ENCODE results near the gene CHIT1.
"Not testable (repeated sequence)": the region's sequence is repeated elsewhere in the genome, so short reads cannot be mapped to it uniquely, and the experiment has no call there.

The CHIT1 gene

GRCh38 chr1:203267347-203267846, 37.9 kb upstream of the CHIT1 start:
- in situ Hi-C loops (cut with HindIII; ENCODE audit: low sequenced_read_pairs): loop anchor here (25.0 kb wide), 2 partner anchors 170 to 205 kb away; no protein-coding TSS in a partner anchor

DNA sequence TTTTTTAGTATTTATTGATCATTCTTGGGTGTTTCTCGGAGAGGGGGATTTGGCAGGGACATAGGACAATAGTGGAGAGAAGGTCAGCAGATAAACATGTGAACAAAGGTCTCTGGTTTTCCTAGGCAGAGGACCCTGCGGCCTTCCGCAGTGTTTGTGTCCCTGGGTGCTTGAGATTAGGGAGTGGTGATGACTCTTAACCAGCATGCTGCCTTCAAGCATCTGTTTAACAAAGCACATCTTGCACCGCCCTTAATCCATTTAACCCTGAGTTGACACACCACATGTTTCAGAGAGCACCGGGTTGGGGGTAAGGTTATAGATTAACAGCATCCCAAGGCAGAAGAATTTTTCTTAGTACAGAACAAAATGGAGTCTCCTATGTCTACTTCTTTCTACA, 36.7 kb upstream of the CHIT1 start:
- in situ Hi-C loops (cut with HindIII; ENCODE audit: low sequenced_read_pairs): loop anchor here (25.0 kb wide), 2 partner anchors 171 to 204 kb away; no protein-coding TSS in a partner anchor

GRCh38 chr1:203265541-203265940, 36.1 kb upstream of the CHIT1 start:
- in situ Hi-C loops (cut with HindIII; ENCODE audit: low sequenced_read_pairs): loop anchor here (25.0 kb wide), 2 partner anchors 172 to 203 kb away; no protein-coding TSS in a partner anchor

DNA sequence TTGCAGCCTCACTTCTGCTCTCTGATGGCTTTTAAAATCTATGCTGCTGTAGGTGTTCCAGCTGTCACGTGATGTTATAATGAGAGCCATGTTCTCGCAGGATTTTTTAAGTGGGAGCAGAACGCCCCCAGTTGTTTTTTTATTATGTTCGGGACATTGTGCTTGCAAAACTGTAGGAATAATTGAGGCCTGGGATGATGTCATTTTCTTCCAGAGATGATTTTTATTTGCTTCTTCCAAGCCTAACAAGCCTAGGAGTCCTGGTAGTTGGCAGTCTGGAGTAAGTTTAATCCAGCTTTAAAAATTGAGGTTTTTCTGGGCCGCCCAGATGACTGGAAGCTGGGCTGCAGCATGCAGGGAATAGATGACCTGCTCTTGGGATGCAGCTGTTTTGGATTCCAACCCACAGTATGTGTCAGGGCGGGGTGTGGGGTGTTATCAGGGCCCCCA, 34.6 kb upstream of the CHIT1 start:
- in situ Hi-C loops (cut with HindIII; ENCODE audit: low sequenced_read_pairs): loop anchor here (25.0 kb wide), 2 partner anchors 173 to 202 kb away; no protein-coding TSS in a partner anchor

DNA sequence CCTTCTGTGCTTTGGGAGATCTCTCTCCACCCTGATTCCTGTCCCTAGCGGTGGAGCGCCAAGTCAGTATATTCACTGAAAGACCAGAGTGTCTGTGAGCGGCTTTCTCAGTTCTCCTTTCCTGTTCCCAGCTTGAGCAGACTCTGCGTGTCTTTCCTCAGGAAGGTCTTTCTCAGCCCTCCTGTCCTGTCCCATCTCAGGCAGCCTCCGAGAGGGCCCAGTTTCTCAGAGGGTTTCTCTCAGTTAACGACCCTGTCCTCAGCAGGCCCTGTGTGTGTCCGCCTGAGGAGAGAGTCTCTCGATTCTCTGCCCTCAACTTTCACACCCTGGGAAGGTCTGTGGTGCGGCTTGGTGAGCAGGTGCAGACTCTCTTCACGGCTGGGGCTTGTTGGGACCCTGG, 34.0 kb upstream of the CHIT1 start:
- in situ Hi-C loops (cut with HindIII; ENCODE audit: low sequenced_read_pairs): loop anchor here (25.0 kb wide), 2 partner anchors 174 to 201 kb away; no protein-coding TSS in a partner anchor

GRCh38 chr1:203256636-203257035, 27.2 kb upstream of the CHIT1 start:
- in situ Hi-C loops (cut with HindIII; ENCODE audit: low sequenced_read_pairs): loop anchor here (25.0 kb wide), 2 partner anchors 181 to 194 kb away; no protein-coding TSS in a partner anchor

- in situ Hi-C loops (cut with HindIII; ENCODE audit: low sequenced_read_pairs): loop anchor here (25.0 kb wide), 2 partner anchors 183 to 192 kb away; no protein-coding TSS in a partner anchor
Measured at GRCh38 chr1:203254782-203255181, 25.3 kb upstream of the CHIT1 start.

- in situ Hi-C loops (cut with HindIII; ENCODE audit: low sequenced_read_pairs): loop anchor here (25.0 kb wide), 2 partner anchors 185 to 190 kb away; no protein-coding TSS in a partner anchor
Measured at GRCh38 chr1:203252678-203253077, 23.2 kb upstream of the CHIT1 start.

DNA sequence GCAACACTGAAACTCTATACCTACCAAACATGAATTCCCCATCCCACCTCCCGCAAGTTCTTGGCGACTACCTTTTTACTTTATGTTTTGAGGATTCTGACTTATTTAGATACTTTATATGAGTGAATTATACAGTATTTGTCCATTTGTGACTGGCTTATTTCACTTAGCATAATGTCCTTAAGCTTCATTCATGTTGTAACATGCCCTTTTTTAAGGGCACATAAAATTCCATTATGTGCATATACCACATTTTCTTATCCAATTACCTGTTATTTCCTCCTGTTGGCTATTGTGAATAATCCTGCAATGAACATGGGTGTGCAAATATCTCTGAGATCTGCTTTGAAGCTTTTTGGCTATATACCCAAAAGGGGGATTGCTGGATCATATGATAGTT, 22.0 kb upstream of the CHIT1 start:
- in situ Hi-C loops (cut with HindIII; ENCODE audit: low sequenced_read_pairs): loop anchor here (25.0 kb wide), 2 partner anchors 186 to 189 kb away; no protein-coding TSS in a partner anchor

DNA sequence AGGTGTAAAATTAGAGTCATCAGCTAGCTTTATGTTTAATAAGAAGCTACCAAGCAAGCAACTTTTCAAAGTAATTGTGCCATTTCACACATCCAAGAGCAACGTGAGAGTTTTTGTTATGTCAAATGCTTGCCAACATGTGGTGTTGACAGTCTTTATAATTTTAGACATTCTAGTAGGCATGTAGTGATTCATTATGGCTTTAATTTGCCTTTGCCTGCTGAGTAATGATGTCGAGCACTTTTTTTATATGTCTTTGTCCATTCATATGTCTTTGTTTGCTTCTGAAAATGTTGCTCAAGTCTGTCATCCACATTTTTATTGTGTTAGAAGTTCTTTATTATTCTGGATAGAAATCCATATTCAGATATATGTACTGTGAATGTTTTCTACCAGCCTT, 21.4 kb upstream of the CHIT1 start:
- in situ Hi-C loops (cut with HindIII; ENCODE audit: low sequenced_read_pairs): loop anchor here (25.0 kb wide), 2 partner anchors 186 to 189 kb away; no protein-coding TSS in a partner anchor

GRCh38 chr1:203244776-203245175, 15.3 kb upstream of the CHIT1 start:
- in situ Hi-C loops (cut with HindIII; ENCODE audit: low sequenced_read_pairs): no loop called here

DNA sequence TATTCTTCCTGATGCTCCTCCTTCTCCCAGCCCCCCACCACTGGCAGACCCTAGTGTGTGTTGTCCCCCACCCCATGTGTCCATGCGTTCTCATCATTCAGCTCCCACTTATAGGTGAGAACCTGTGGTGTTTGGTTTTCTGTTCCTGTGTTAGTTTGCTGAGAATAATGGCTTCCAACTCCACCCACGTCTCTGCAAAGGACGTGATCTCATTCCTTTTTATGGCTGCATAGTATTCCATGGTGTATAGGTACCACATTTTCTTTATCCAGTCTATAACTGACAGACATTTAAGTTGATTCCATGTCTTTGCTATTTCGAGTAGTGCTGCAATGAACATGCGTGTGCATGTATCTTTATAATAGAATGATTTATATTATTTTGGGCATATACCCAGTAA, 12.2 kb upstream of the CHIT1 start:
- in situ Hi-C loops (cut with HindIII; ENCODE audit: low sequenced_read_pairs): not testable (repeated sequence)

GRCh38 chr1:203239526-203240305, 10.2 kb upstream of the CHIT1 start:
- in situ Hi-C loops (cut with HindIII; ENCODE audit: low sequenced_read_pairs): no loop called here

DNA sequence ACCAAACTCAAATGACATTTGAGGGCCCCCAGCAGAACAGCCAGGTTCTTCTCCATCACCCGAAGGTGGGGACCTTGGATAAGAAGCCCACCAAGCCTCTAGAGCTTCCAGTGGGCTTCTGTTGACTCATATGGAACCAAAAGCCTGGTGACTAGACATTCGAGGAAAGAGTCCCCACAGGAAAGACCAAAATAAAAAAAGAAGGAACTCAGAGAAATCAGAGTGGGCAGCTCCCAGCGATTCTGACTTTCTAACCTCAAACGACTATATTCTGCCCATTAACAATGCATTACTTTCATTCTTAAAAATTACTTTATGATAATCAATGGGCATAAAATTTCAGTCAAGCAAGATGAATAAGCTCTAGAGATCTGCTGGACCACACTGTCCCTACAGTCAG, 9.6 kb upstream of the CHIT1 start:
- in situ Hi-C loops (cut with HindIII; ENCODE audit: low sequenced_read_pairs): no loop called here

- in situ Hi-C loops (cut with HindIII; ENCODE audit: low sequenced_read_pairs): no loop called here
Measured at GRCh38 chr1:203238535-203238934, 9.1 kb upstream of the CHIT1 start.

GRCh38 chr1:203234901-203235300, 5.4 kb upstream of the CHIT1 start:
- in situ Hi-C loops (cut with HindIII; ENCODE audit: low sequenced_read_pairs): not testable (repeated sequence)

DNA sequence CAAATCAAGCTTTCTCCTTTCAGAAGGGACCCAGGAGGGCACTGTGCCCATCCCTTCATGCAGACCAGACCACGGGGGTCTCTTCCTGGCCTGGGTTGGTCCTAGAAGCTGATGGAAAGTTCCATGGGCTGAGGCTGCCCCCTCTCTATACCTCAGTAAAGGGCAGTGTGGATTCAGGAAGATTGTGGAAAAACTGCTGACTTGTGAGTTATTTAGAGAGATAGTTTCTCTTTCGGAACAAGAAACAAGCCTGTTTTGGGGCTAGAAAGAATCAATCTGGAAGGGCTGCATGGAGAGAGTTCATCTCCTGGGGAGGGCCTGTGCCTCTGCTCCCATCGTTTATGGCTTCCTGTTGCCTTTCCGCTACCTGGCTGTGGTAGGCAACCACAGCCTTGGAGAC, 803 bp downstream of the CHIT1 start:
- in situ Hi-C loops (cut with HindIII; ENCODE audit: low sequenced_read_pairs): no loop called here

GRCh38 chr1:203227371-203228083, 1.9 kb downstream of the CHIT1 start:
- in situ Hi-C loops (cut with HindIII; ENCODE audit: low sequenced_read_pairs): no loop called here

- in situ Hi-C loops (cut with HindIII; ENCODE audit: low sequenced_read_pairs): no loop called here
Measured at GRCh38 chr1:203225071-203225470, 4.4 kb downstream of the CHIT1 start.

DNA sequence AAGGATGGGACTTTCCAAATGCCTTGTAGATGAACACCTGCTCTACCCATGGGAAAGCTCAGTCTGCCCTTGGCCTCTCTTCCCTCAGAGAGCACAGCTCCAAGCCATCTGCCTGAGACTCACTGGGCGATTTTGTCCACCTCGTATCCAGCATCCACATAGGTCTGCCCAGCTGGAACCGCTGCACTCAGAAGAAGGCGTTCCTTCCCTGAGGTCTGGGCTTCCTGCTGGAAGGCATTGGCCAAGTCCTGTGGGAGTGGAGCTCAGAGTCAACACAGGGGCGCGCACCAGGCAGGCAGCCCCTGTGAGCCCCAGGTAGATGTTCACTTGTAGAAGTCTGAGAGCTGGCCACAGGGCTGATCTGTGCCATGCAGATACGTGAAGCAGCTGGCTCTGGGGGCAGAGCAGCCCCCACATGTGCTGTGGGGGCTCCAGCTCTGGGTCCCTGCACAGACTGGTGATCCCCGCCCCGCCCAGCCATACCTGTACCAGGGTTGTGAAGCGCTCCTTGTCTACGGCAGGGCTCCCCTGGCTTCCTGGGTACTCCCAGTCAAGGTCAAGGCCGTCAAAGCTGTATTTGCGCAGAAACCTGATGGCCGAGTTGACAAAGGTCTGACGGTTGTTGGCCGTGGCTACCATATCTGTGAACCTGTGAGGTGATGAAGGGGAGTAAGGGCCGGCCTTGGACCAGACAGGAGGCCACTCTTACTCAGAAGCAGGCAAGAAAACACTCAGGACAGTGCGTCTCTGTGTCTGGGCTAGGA, 6.3 kb downstream of the CHIT1 start:
- in situ Hi-C loops (cut with HindIII; ENCODE audit: low sequenced_read_pairs): no loop called here

All from DLD1 (cell line).